Measurements from ENCODE around the gene FAM111B. TPM values are rescaled to one million over a fixed set of nuclear protein-coding genes. Genes with fewer than 3 reads are reported as not detected.

FAM111B gene
- total RNA-seq, 1 donor from 2014 or later: 1.2 TPM

DNA sequence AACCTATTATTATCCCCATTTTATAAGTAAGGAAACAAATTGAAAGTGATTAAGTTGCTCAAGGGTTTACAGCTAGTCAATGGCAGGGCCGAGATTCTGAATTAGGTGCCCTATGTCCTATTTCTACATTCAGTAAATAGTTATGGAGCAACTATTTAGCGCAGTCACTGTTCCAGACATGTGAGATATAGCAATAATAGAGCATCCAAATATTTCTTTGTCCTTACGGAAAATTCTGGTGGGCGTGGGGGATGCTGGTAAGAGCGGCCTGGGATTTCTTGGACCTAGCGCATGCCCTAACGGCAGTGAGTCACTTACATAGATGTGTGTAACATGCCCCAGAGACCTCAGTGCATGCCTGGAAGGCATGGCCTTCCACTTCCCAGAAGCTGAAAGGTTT lies 69.3 kb downstream of the FAM111B start:
- Histone ChIP-seq H3K27me3 (no peaks in the 10 kb centered on the region), H3K4me3 (no peak overlapping the region), H3K9me3 (no peaks in the 10 kb centered on the region), H3K4me1 (peaks cover 24% of the 10 kb centered on the region), H3K36me3 (no peaks in the 10 kb centered on the region), H3K27ac (no peak overlapping the region)
- DNase-seq (ENCODE audit: extremely low spot score in 2 of 2): no peak
- intact Hi-C loops (cut with DNase I): no loop called here
- TF ChIP-seq, protein P1, sequence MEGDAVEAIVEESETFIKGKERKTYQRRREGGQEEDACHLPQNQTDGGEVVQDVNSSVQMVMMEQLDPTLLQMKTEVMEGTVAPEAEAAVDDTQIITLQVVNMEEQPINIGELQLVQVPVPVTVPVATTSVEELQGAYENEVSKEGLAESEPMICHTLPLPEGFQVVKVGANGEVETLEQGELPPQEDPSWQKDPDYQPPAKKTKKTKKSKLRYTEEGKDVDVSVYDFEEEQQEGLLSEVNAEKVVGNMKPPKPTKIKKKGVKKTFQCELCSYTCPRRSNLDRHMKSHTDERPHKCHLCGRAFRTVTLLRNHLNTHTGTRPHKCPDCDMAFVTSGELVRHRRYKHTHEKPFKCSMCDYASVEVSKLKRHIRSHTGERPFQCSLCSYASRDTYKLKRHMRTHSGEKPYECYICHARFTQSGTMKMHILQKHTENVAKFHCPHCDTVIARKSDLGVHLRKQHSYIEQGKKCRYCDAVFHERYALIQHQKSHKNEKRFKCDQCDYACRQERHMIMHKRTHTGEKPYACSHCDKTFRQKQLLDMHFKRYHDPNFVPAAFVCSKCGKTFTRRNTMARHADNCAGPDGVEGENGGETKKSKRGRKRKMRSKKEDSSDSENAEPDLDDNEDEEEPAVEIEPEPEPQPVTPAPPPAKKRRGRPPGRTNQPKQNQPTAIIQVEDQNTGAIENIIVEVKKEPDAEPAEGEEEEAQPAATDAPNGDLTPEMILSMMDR (IDR thresholded peaks at IDR 0.05): no peak
- TF ChIP-seq POLR2A (IDR thresholded peaks at IDR 0.05): no peak
- no peak for TF ChIP-seq POLR2AphosphoS5 (IDR thresholded peaks at IDR 0.05; ENCODE audit: insufficient read depth in 1 of 2, low read depth in 1 of 2)

Other genes starting within 250 kb of the FAM111B start
- not detected for gene GLYATL1, start 167.7 kb upstream of the FAM111B start, total RNA-seq
- not detected for gene GLYATL1B, start 20.9 kb upstream of the FAM111B start, total RNA-seq
- 51.8 TPM for gene FAM111A, start 35.6 kb downstream of the FAM111B start, total RNA-seq
- gene DTX4, start 64.9 kb downstream of the FAM111B start, total RNA-seq: 8.1 TPM
- gene MPEG1, start 105.7 kb downstream of the FAM111B start, total RNA-seq: 3.9 TPM